Measurements from ENCODE around the gene FAM135A.

GRCh38 chr6:70575899-70576495 lies 162.7 kb downstream of the FAM135A start:
- TF ChIP-seq EZH2 (IDR thresholded peaks at IDR 0.05; ENCODE audit: insufficient read depth, poor library complexity, severe bottlenecking) (no peak), EZH2phosphoT487 (IDR thresholded peaks at IDR 0.05; ENCODE audit: insufficient read depth, low read depth) (no peak)

All from GM23248 (cell line).